ENCODE measurements around the gene ANKRD10.

The ANKRD10 gene

DNA sequence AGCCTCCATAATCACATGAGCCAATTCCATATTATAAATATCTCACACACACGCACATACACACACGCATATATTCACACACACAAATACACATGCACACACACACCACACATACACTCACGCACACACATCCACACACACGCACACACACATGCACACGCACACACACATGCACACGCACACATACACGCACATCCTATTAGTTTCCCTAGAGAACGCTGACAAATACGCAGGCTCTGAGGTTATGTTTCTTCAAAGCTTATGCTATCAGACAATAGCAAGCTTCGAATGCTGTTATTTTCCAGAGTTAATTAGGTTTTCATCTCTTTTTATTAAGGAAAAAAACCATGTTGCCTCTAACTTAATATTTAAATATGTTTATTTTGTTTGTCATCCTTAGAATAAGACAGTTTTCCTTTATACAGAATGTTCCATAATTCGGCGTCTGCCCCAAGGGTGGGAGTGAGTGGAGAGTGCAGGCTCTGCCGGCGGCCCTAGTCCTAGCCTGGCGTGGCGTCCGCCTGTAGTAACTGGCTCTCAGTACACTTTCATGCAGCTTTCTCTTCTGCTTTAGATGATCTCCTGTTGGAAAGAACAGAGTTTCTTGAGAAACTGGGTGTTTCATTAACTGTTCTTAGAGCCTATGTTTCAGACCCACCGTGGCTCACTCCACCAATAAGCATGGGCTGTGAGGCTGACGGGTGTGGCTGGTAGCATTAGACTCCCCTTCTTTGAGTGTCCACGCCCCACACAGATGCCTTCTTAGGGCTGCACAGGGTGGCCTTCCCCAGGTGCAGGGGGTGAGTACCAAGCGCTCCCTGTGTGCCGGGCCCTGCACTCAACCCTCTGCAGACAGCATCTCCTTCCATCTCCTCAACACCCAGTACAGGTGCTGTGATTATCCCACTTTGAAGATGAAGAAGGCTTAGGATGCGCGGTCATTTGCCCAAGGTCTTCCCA lies 30.4 kb upstream of the ANKRD10 start:
- DNase-seq = no peak

DNA sequence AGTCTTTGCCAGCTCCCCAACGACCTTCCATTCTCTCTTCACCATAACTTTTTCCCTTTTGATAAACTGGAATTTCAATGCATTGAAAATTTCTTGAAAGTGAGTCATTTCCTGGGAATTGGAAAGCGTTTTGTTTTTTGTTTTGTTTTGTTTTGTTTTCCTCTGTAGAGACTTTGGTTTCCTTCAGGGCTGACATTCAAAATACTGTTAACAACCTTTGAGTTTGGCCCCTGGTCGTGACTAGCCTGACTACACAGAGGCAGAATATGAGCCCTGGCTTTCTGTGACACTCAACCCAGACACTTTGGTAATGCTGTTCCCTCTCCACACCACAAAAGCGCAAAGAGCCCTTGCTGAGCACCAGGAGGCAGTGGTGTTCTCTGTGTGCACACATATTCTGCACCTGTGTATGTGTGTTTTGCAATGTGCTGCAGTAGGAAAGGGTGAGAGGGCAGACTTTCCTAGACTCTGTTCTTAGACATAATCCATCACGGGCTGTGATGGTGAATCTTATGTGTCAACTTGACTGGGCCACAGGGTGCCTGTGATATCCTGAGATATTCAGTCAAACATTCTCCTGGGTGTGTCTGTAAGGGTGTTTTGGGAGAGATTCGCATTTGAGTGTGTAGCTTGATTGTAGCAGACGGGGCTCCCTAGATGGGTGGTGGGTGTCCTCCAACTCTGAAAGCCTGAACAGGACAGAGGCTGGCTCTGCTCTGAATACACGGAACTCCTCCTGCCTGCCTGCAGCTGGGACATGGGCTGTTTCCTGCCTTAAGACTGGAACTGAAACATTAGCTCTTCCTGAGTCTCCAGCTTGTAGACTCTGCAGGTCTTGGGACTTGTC lies 29.5 kb upstream of the ANKRD10 start:
- no peak for DNase-seq

DNA sequence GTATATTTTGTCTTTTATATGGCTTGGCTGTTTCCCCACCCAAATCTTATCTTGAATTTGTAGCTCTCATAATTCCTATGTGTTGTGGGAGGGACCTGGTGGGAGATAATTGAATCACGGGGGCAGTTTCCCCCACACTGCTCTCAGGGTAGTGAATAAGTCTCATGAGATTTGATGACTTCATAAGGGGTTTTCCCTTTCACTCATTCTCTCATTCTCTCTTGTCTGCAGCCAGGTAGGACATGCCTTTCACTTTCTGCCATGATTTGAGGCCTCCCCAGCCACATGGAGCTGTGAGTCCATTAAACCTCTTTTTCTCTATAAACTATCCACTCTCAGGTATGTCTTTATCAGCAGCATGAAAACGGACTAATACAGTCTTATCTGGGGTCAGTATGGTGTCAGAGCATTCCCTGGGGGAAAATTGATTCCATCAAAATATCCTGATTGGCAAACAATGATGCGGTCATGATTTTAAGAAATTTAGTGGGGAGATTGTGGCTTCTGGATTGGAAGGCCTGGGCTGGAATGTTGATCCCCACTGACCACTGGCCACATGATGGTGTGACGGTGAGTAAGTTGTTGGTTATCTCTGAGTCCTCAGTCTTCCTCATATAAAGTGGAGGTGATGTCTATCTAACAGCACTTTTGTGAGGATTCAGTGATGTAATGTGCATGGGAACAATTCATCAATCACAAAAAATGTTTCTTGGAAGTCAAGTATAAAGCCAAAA lies 27.5 kb upstream of the ANKRD10 start:
- no peak for DNase-seq

DNA sequence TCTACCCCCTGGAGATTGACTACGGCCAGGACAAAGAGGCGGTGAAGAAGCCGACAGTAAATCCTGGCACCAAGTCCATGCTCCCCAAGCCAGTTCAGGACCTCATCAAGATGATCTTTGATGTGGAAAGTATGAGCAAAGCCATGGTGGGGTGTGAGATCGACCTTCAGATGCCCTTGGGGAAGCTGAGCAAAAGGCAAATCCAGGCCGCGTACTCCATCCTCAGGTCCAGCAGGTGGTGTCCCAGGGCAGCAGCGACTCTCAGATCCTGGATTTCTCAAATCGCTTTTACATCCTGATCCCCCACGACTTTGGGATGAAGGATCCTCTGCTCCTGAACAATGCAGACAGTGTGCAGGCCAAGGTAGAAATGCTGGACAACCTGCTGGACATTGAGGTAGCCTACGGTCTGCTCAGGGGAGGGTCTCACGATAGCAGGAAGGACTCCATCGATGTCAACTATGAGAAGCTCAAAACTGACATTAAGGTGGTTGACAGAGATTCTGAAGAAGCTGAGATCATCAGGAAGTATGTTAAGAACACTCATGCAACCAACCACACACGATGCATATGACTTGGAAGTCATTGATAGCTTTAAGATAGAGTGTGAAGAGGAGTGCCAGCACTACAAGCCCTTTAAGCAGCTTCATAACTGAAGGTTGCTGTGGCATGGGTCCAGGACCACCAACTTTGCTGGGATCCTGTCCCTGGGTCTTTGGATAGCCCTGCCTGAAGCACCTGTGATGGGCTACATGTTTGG lies 24.0 kb upstream of the ANKRD10 start:
- DNase-seq = no peak

DNA sequence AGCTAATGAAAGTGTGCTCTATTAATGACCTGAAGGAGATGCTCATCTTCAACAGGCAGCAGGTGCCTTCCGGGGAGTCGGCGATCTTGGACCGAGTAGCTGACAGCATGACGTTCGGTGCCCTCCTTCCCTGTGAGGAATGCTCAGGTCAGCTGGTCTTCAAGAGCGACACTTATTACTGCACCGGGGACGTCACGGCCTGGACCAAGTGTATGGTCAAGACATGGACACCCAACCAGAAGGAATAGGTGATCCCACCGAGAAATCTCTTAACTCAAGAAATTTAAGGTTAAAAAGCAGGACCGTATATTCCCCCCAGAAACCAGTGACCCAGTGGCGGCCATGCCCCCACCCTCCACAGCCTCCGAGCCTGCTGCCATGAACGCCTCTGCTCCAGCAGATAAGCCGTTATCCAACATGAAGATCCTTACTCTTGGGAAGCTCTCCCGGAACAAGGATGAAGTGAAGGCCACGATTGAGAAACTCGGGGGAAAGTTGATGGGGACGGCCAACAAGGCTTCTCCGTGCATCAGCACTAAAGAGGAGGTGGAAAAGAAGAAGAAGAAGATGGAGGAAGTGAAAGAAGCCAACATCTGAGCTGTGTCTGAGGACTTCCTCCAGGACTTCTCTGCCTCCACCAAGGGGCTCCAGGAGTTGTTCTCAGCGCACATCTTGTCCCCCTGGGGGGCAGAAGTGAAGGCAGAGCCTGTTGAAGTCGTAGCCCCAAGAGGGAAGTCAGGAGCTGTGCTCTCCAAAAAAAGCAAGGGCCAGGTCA lies 22.8 kb upstream of the ANKRD10 start:
- DNase-seq = no peak

DNA sequence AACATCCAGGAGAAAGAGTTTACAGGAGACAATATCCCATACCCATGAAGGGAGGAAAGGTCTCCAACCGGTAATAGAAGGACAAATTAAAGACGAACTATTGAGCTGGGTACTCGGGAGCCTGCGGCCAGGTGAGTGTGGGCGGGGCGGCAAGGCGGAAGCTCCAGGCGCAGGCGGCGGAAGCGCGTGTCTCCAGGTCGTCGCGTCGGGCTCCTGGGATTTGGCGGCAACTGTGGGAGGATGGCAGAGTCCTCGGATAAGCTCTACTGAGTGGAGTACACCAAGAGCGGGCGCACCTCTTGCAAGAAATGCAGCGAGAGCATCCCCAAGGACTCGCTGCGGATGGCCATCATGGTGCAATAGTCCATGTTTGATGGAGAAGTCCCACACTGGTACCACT lies 21.6 kb upstream of the ANKRD10 start:
- no peak for DNase-seq

DNA sequence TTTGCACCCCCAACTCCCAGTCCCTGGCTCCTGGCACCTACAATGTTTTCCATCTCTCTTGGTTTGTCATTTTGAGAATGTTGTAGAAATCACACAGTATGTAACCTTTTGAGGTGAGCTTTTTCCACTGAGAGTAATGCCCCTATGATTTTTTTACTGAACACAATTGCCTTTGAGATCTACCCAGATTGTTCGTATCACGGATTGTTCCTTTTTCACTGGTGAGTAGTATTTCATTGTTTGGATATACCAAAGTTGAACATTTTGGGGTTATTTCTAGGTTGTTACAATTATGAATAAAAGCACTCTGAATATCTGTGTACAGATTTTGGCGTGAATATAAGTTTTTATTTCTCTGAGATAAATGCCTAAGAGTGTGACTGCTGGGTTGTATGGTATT lies 17.7 kb upstream of the ANKRD10 start:
- no peak for DNase-seq

DNA sequence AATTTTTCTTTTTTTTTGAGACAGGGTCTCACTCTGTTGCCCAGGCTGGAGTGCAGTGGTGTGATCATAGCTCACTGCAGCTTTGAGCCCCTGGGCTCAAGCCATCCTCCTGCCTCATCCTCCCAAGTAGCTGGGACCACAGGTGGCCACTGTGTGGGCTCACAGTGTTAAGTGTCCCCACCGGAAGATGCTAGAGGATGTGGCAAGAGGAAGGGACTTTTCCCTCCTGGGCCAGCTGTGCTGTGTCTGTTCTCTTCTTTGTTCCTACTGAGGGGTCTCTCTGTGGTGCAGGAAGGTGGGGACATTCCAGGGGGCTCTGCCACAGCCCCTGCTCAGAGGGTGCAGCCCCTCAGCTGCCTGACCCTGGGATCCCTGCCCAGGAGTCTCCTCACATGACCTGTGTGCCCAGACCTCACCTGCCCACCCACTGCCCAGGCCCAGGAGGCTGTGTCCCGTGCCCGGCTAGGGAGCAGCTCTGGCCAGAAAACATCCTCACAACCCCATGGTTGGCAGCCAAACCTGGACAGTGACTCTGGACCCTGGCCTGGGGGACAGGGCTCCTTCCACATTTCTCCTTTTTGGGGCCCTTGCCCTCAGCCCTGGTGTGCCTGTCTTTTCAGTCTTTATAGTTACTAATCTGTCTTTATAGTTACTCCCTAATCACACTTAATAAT lies 14.4 kb upstream of the ANKRD10 start:
- no peak for DNase-seq

DNA sequence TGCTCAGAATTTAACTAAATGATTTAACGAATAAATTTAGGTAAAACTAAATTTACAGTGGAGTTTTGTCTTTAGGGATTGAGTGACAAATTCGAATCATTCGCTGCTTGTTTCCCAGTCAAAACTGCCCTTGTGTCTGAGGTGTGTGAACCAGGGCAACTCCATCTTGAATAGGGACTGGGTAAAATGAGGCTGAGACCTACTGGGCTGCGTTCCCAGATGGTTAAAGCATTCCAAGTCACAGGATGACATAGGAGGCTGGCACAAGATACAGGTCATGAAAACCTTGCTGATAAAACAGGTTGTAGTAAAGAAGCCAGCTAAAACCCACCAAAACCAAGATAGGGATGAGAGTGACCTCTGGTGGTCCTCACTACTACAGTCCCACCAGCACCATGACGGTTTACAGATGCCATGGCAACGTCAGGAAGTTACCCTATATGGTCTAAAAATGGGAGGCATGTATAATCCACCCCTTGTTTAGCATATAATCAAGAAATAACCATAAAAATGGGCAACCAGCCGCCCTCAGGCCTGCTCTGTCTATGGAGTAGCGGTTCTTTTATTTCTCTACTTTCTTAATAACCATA lies 10.2 kb upstream of the ANKRD10 start:
- DNase-seq = no peak

DNA sequence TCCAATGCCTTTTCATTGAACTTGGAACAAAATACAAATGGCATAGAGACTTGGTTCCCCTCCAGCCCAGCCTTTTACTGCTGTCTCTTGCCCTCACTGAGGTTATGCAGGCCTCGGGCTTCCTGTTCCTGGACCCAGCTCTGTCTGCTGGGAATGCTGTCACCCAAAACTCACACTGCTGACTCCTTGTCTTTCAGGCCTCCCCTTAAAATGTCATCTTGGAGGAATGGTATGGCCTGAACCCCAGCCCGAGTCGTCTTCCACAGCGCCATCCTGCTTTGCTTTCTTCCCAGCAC lies 9.7 kb upstream of the ANKRD10 start:
- no peak for DNase-seq

DNA sequence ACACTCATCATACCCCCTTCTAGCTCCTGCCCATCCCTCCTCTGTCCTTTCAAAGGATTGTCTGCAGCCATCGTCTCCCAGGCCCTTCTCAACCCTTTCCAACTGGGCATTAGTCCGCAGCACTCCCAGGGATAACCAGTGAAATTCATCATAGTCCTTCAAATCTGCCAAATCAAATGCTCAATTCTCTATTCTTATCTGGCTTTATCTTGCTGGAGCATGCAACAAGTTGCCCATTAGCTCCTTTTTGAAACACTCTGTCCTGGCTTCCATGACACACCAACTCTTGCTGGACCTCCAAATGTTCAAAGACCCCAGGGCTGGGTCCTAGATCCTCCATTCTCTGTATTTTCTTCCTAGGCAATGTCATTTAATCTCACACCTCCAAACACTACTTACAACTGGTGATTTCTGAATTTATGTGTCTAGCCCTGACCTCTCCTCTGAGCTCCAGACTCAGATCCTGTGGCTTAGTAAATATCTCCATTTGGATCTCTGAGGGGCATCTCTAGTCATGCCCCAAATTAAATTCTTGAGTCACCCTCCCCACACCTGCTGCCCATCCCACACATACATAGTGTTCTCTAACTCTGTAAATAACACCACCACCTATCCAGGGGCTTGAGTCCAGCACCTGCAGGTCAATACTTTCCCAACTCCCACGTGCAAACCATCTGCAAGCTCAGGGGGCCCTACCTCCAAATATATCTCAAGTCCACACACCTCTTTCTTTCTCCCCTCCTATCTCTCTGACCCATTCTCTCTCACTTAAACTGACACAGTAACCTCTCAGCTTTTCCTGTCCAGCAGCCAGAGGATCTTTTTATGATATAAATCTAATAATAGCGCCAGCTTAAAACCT lies 9.1 kb upstream of the ANKRD10 start:
- no peak for DNase-seq

DNA sequence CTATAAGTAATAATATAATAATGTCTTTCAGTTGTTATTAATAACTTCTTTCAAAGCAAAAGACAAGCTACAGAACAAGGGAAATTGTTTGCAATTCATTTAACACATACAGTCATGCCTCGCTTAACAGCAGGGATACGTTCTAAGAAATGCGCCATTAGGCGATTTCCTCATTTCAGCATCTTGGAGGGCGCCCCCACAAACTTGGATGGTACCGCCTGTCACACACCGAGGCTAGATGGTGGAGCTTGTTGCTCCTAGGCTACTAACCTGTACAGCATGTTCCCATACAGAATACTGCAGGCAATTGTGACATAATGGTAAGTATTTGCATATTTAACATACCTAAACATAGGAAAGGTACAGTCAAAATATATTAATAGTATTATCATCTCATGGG lies 8.2 kb upstream of the ANKRD10 start:
- no peak for DNase-seq

DNA sequence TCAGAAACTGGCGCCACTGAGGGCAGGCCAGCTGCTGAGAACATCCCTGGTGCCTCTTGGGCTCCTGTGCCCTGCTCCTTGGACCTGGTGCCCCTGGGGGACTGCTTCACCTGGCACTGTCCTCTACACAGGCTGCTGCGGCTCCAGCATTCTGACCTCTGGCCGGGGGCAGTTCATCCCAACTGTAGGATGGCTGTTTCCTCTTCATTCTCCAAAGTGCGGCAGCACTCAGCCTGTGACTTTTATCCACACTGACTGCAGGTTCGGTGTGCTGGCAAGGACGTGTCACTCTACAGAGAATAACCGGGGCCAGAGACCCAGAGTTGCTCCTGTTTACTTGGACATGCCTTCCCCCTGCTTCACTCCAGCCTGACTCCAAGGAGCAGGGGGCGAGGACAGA lies 7.6 kb upstream of the ANKRD10 start:
- DNase-seq = no peak

DNA sequence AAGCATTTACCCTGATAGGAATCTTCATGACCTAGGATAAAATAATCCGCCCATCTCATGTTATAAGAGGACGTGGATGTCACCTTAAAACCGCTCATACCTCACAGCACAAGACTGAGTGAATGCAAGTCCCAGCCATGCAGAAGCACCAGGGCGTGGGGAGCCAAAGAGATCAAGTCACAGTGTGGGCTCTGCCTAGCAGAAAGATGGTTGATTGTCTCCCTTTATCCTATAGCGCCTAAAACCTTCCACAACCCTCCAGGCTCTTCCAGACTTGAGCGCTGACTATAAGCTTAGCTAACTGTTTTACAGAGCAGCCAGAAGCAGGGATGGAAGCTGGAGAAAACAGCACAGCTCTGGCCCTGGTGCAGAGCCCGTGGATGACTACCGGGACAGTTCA lies 6.8 kb upstream of the ANKRD10 start:
- DNase-seq = no peak

DNA sequence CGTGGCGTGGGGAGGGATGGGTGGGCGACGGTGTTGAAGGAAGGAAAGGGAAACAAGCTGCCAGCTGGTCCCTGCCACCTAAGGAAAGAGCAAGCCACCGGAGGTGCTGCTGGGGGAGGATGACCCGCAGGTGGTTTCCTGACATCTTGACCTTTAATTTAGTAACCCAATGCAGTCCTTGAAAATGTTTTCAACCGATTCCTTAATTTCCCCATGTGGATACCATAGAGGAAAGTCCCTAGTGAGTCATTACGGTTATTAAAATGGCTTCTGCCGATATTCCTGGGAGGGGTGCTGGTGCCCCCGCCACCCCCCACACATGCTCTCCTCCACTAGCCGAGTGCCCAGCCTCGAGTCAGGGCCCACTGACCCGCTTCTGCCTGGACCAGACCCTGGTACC lies 6.3 kb upstream of the ANKRD10 start:
- DNase-seq = no peak

DNA sequence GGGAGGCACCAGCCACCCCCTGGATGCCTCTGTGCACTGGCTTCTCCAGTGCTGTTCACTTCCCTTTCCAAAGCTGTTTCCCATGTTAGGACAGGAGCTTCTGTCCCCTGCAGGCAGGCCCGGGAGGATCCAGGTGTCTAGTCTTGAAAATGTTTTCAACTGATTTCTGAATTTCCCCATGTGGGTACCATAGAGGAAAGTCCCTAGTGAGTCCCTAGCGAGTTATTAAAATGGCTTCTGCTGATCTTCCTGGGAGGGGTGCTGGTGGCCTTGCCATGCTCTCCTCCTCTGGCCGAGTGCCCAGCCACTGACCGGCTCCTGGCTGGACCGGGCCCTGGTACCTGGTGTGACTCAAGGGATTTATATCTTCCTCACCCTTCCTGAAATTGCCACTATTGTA lies 5.2 kb upstream of the ANKRD10 start:
- no peak for DNase-seq

DNA sequence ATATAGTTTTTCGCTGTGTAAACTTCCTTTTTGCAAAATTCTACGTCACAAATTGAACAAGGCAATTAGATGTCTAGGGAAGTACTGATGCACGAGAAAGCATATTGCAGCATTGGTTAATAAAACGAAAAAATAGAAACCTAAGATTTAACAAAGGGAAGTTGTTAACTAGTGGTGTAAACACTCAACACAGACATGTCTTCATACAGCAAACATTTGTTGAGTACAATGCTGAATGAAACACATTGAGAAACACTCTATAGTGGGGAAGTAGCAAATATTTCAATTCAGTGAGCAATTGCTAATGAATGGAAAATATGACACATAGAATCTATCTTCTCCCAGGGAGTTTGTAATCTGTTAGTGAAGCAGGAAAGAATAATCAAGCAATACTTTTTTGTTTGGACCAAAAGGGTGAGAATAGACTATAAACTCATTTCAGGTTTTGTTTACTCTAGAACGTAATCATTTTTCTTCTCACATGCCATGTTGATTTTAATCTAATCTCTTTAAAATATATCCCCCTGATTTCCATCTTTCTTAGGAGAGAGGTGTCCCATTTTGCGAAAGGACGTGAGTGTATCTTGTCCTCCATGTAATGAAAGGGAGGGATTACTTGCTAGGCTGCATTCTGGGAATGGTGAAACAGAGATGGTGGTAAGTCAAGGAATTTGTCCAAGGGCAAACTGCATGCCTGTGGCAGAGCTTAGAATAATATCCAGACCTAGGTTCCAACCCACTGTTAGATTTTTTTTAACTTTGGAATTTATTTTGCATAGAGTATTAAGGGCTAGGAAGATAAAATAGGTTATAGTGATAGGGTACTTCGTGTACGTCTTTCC lies 1.7 kb upstream of the ANKRD10 start:
- no peak for DNase-seq

DNA sequence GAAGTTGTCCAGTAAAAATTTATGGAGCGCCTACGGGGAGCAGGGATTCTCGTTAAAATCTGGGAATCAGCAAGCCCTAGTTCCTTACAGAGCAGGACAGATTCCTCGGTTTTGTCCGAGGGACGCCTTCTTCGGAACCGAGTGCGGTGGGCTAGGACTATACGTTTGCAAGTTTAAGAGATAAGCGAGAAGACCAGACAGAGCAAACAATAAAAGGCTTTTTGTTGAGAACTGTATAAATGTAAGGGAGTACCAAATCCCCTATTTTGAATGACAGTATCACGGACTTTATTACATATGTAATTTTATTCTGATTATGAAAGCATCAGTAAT lies 971 bp upstream of the ANKRD10 start:
- DNase-seq = no peak

Data from activated effector memory CD4-positive, alpha-beta T cell treated with Interleukin-2 at 50 U/mL for 16 hours (primary cell).